LNCAP (cell line): ENCODE data around the gene ADD2.

Experiments used
- CTCF ChIP-seq: fragments of 450-650 bp; IDR thresholded peaks from 2 replicates; pipeline ENCODE4 v1.5.1; 2017; ENCODE audit warnings: mild to moderate bottlenecking

ADD2 gene

GRCh38 chr2:70733646-70734180, 34.3 kb downstream of the ADD2 start:
- no peak for TF ChIP-seq CTCF

- no peak for TF ChIP-seq CTCF
These were observed 35.0 kb downstream of the ADD2 start for GRCh38 chr2:70732766-70733645.

GRCh38 chr2:70730730-70731129, 37.3 kb downstream of the ADD2 start:
- TF ChIP-seq CTCF: no peak

GRCh38 chr2:70729647-70730046, 38.4 kb downstream of the ADD2 start:
- no peak for TF ChIP-seq CTCF

- no peak for TF ChIP-seq CTCF
These were observed 39.9 kb downstream of the ADD2 start for GRCh38 chr2:70728128-70728527.

- TF ChIP-seq CTCF: no peak
These were observed 40.9 kb downstream of the ADD2 start for GRCh38 chr2:70726947-70727725.

GRCh38 chr2:70725505-70725904, 42.5 kb downstream of the ADD2 start:
- no peak for TF ChIP-seq CTCF
